8988T (cell line): ENCODE results near the gene CHMP4B.

Experiments used
- DNase-seq: peaks from one replicate; pipeline ENCODE4 v3.0.0; 2011

Gene CHMP4B

GRCh38 chr20:33822423-33822822, 11.3 kb downstream of the CHMP4B start:
- no peak for DNase-seq

GRCh38 chr20:33822991-33823390, 11.8 kb downstream of the CHMP4B start:
- DNase-seq = no peak

GRCh38 chr20:33824852-33825251, 13.7 kb downstream of the CHMP4B start:
- DNase-seq = no peak

GRCh38 chr20:33825340-33826269, 14.5 kb downstream of the CHMP4B start:
- DNase-seq = no peak

GRCh38 chr20:33826270-33826897, 15.2 kb downstream of the CHMP4B start:
- no peak for DNase-seq

- no peak for DNase-seq
Observed at GRCh38 chr20:33827109-33827508, 16.0 kb downstream of the CHMP4B start.

- DNase-seq = no peak
Observed at GRCh38 chr20:33827634-33828325, 16.6 kb downstream of the CHMP4B start.

GRCh38 chr20:33828326-33828844, 17.2 kb downstream of the CHMP4B start:
- no peak for DNase-seq

- DNase-seq = no peak
Observed at GRCh38 chr20:33828967-33829560, 17.9 kb downstream of the CHMP4B start.

- no peak for DNase-seq
Observed at GRCh38 chr20:33829636-33830035, 18.5 kb downstream of the CHMP4B start.

- DNase-seq = no peak
Observed at GRCh38 chr20:33830371-33830770, 19.2 kb downstream of the CHMP4B start.

GRCh38 chr20:33832103-33832804, 21.1 kb downstream of the CHMP4B start:
- no peak for DNase-seq

GRCh38 chr20:33833333-33833732, 22.2 kb downstream of the CHMP4B start:
- DNase-seq = no peak

- DNase-seq = no peak
Observed at GRCh38 chr20:33835615-33836172, 24.5 kb downstream of the CHMP4B start.

GRCh38 chr20:33836277-33836676, 25.1 kb downstream of the CHMP4B start:
- DNase-seq = no peak

GRCh38 chr20:33837096-33837830, 26.1 kb downstream of the CHMP4B start:
- DNase-seq = no peak

GRCh38 chr20:33838035-33838864, 27.1 kb downstream of the CHMP4B start:
- DNase-seq = no peak

- no peak for DNase-seq
Observed at GRCh38 chr20:33839591-33839990, 28.4 kb downstream of the CHMP4B start.

GRCh38 chr20:33840160-33840559, 29.0 kb downstream of the CHMP4B start:
- no peak for DNase-seq

- no peak for DNase-seq
Observed at GRCh38 chr20:33840759-33841435, 29.7 kb downstream of the CHMP4B start.
